Epithelial cell of proximal tubule (primary cell): ENCODE data around the gene TSSK1B. TPM values are rescaled to one million over a fixed set of nuclear protein-coding genes. Genes with fewer than 3 reads are reported as not detected.
"Not testable (repeated sequence)": the region's sequence is repeated elsewhere in the genome, so short reads cannot be mapped to it uniquely, and the experiment has no call there.

Source experiments
- DNase-seq: peaks from one replicate; pipeline ENCODE4 v3.0.0-alpha.2; 2011; ENCODE audit warnings: low read depth
- H3K4me3 ChIP-seq: 2 replicates; pipeline ENCODE4 v1.5.1; 2011; ENCODE audit warnings: low read depth, mild to moderate bottlenecking, low read length
- total RNA-seq: library from RNA; depleted of rRNA; stranded (reverse); fragments of >200 nt; gene quantifications from 2 replicates; pipeline ENCODE4 v1.2.3, GENCODE V29; 2015
- TF ChIP-seq, protein P1 (sequence below): conservative IDR thresholded peaks from 2 replicates; pipeline ENCODE4 v1.5.1; 2012; ENCODE audit warnings: low read depth, mild to moderate bottlenecking, low read length

TSSK1B gene
- total RNA-seq, 1 donor from 2014 or later, result not detected

DNA sequence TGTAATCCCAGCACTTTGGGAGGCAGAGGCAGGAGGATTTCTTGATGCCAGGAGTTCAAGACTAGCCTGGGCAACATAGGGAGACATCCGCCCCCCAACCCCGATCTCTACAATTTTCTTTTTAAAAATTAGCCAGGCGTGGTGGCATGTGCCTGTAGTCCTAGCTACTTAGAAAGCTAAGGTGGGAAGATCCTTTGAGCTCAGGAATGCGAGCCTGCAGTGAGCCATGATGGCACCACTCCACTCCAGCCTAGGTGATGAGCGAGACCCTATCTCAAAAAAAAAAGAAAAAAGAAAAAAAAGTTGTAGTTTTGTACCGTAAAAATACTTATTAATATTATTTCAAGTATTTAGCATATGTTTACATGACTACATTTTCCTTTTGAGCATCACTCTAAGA is 29.3 kb downstream of the TSSK1B start:
- no peak for DNase-seq
- TF ChIP-seq, protein P1, sequence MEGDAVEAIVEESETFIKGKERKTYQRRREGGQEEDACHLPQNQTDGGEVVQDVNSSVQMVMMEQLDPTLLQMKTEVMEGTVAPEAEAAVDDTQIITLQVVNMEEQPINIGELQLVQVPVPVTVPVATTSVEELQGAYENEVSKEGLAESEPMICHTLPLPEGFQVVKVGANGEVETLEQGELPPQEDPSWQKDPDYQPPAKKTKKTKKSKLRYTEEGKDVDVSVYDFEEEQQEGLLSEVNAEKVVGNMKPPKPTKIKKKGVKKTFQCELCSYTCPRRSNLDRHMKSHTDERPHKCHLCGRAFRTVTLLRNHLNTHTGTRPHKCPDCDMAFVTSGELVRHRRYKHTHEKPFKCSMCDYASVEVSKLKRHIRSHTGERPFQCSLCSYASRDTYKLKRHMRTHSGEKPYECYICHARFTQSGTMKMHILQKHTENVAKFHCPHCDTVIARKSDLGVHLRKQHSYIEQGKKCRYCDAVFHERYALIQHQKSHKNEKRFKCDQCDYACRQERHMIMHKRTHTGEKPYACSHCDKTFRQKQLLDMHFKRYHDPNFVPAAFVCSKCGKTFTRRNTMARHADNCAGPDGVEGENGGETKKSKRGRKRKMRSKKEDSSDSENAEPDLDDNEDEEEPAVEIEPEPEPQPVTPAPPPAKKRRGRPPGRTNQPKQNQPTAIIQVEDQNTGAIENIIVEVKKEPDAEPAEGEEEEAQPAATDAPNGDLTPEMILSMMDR, result no peak
- no peak overlapping the region for H3K4me3 ChIP-seq

DNA sequence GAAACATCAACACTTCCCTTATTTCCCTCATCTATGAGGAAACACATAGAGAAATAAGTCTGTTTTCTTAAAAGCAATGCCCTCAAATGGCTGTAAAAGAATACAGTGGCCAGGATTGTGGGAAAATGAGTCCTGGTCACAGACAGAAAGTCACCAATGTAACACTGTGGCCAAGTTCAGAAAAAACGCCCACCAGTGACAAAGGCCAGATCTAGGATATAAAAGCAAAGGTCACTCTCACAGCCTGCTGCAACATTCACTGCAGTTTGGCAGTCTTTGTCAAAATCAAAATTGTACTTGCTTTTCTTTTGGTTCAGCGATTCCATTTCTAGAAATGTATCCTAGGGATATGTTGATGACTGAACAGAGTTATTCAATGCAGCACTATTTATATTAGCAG is 30.5 kb downstream of the TSSK1B start:
- TF ChIP-seq, protein P1, result no peak
- DNase-seq, result no peak
- H3K4me3 ChIP-seq, result no peak overlapping the region

DNA sequence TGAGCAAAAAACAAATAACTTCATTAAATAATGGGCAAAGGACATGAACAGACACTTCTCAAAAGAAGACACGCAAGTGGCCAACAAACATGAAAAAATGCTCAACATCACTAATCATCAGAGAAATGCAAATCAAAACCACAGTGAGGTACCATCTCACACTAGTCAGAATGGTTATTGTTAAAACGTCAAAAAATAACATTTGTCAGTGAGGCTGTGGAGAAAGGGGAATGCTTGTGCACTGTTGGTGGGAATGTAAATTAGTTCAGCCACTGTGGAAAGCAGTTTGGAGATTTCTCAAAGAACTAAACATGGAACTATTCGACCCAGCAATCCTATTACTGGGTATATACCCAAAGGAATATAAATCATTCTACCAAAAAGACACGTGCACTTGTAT is 36.8 kb downstream of the TSSK1B start:
- not testable (repeated sequence) for DNase-seq, H3K4me3 ChIP-seq

DNA sequence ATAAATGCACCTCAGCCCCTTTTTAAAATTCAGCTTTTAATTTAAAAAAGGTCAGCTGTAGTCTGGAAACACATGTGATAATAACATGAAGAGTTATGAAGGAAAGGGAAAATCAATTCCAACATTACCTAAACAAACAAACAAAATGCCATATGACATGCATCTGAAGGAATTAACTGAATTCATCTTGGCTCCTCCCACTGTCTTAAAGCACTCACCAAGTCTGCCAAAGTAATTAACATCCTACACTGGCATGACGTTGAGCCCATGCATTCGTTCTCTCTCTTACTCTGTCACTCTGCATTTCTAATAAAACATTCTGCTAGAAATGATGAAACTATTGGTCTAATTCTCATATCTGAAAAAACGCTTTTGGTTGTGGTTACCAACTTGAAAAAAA is 37.7 kb downstream of the TSSK1B start:
- DNase-seq, result no peak
- TF ChIP-seq, protein P1, result no peak
- H3K4me3 ChIP-seq, result no peak overlapping the region

DNA sequence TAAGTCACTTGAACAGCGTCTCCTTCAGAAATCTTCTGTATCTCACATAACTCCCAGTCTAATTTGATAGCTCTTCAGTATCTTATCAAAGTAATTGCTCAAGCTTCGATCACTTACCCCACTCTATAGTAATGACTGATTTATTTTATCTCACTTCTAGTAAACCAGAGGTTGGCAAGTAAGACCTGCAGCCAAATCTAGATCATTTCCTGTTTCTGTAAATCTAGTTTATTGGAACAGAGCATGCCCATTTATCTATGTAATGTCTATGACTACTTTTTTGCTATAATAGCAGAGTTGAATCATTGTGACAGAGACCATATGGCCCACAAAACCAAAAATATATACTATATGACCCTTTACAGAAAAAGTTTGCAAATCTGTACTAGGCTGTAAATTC is 40.1 kb downstream of the TSSK1B start:
- TF ChIP-seq, protein P1, result no peak
- no peak overlapping the region for H3K4me3 ChIP-seq
- no peak for DNase-seq

DNA sequence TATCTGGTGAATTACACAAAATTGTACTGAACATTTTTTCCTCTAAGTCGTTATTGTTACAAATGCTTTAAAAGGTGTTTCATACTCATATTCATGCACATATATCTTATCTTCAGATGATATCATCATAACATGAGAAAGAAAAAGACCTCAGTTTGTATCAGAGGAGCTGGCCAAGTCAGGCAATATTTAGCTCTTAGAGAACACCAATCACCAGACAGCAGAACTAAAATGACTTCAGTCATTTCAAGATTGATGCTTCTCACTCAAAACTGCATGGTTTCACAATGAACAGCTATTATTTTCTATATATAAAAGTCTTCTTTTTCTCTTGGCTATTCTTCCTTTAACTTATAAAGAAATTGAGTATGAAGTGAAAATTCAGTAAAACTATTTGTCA is 44.6 kb downstream of the TSSK1B start:
- no peak for DNase-seq
- TF ChIP-seq, protein P1, result no peak
- no peak overlapping the region for H3K4me3 ChIP-seq

DNA sequence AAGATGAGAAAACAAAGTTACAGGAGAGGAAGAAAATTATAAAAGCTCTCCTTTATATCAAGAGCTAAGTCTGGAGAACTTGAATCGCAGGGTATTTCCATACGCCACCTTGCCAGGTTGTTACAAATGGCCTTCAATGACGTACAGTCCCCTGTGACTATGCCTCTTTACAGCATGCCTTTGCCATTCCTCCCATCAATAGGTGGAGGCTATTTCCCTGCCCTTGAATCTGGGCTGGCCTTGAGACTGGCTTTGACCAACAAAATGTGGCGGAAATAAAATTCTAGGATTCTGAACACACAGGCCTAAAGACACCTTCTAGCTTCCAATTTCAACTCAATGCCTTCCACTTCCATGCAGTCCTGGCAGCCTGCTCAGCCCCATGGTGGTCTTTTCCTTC is 45.7 kb downstream of the TSSK1B start:
- TF ChIP-seq, protein P1, result no peak
- no peak overlapping the region for H3K4me3 ChIP-seq
- DNase-seq, result no peak

DNA sequence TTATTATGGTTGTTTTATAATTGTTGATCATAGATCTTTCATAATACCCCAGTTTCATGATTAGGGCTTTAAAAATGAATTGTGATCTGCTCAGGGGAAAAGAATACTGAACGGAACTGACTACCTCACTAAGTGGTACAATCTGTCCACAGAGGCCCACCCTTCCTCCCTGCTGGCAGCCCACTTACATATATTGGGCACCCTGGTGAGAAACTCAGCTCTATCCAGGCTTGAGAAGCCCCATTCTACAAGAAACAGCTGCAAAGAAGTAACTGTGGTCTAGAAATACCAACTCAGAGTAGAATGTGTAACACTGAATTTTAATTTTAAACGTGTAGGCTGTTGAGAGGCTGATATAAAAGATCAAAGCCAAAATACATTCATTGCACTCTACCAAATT is 46.9 kb downstream of the TSSK1B start:
- H3K4me3 ChIP-seq, result no peak overlapping the region
- no peak for DNase-seq
- TF ChIP-seq, protein P1, result no peak
